GM21619 (cell line): ENCODE measurements around the gene NPAS3.

ENCODE experiments used
- ATAC-seq: cut with Tn5 transposase; IDR thresholded peaks from one replicate; pipeline ENCODE4 v1.9.1; 2021; ENCODE audit not compliant: unreplicated experiment

The NPAS3 gene

GRCh38 chr14:33504246-33505099, 565.8 kb downstream of the NPAS3 start:
- ATAC-seq = no peak

GRCh38 chr14:33505266-33505962, 566.7 kb downstream of the NPAS3 start:
- ATAC-seq = no peak

- ATAC-seq = no peak
These were observed 567.3 kb downstream of the NPAS3 start for GRCh38 chr14:33505963-33506329.

GRCh38 chr14:33508126-33509062, 569.7 kb downstream of the NPAS3 start:
- ATAC-seq = no peak

- ATAC-seq = no peak
These were observed 570.8 kb downstream of the NPAS3 start for GRCh38 chr14:33509454-33509853.

GRCh38 chr14:33510063-33510481, 571.4 kb downstream of the NPAS3 start:
- no peak for ATAC-seq

- ATAC-seq = no peak
These were observed 572.3 kb downstream of the NPAS3 start for GRCh38 chr14:33510991-33511390.

- no peak for ATAC-seq
These were observed 573.4 kb downstream of the NPAS3 start for GRCh38 chr14:33511851-33512640.

- no peak for ATAC-seq
These were observed 576.8 kb downstream of the NPAS3 start for GRCh38 chr14:33515441-33515840.

- ATAC-seq = no peak
These were observed 577.2 kb downstream of the NPAS3 start for GRCh38 chr14:33515899-33516298.

GRCh38 chr14:33516898-33517436, 578.3 kb downstream of the NPAS3 start:
- no peak for ATAC-seq

GRCh38 chr14:33521192-33521591, 582.5 kb downstream of the NPAS3 start:
- no peak for ATAC-seq

- ATAC-seq = no peak
These were observed 585.6 kb downstream of the NPAS3 start for GRCh38 chr14:33524244-33524643.

GRCh38 chr14:33525626-33526025, 586.9 kb downstream of the NPAS3 start:
- ATAC-seq = no peak

GRCh38 chr14:33527023-33527634, 588.5 kb downstream of the NPAS3 start:
- no peak for ATAC-seq

GRCh38 chr14:33528655-33529054, 590.0 kb downstream of the NPAS3 start:
- no peak for ATAC-seq

- no peak for ATAC-seq
These were observed 591.4 kb downstream of the NPAS3 start for GRCh38 chr14:33529787-33530757.

- no peak for ATAC-seq
These were observed 593.9 kb downstream of the NPAS3 start for GRCh38 chr14:33532553-33532952.

GRCh38 chr14:33534104-33534503, 595.4 kb downstream of the NPAS3 start:
- ATAC-seq = no peak
